ENCODE measurements around the gene RNF212.
"Not testable (repeated sequence)": the region's sequence is repeated elsewhere in the genome, so short reads cannot be mapped to it uniquely, and the experiment has no call there.

RNF212 gene

DNA sequence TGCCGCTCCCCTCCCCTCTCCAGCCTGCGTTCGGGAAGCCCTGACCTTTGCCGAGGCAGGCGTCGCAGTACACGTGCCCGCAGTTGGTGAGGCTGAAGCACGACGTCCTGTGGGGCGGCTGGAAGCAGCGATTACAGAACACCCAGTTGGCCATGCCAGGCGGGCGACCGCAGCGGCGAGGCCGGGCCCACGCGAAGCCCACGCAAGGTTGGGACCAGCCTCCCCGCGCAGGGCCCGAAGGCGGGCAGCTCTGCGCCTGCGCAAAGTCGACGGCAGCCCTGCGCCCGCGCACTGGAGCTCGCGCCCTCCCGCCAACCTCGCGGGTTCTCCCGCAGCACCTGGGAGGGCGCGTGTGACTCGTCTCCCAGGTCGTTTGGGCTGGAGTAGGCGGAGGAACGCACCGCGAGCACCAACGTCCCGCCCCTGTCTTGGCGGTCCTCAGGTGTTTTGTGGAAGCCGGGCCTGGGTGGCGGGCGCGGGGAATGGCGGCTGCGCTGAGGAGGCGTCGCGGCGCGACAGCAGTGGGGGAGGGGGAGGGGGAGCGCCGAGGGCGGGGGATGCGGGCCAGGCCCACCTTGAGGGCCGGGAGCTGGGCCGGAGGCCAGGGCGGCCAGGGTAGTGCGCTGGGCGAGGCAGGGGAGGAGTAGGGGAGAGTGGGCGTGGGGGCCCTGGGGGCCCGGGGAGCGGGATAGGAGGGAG, at the start of gene RNF212:
Gene RNF212, minus strand, starts transcription at position 254 of the 699 bp plus-strand sequence. Its CDS starts 100 bp downstream, at position 154.
- peak in 1 of 3 experiments; percentile 10 for DNase-seq (ENCODE audit: low read depth in 2 of 3, low spot score in 2 of 3)

DNA sequence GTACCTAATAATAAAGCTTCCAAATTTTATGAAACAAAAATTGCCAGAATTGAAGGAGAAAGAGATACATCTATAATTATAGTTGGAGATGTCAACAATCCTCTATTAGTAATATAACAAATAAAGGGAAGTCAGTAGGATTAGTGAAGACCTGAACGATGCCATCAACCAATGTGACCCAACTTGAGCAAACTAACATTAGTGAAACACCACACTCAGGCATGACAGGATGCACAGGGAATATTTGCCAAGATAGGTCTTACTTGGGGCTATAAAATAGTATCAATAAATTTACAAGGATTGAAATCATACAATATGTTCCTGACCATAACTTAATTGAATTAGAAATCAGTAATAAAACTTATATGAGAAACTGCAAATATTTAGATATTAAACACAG, 47.0 kb upstream of the RNF212 start:
- no peak for DNase-seq (ENCODE audit: low read depth in 2 of 3, low spot score in 2 of 3)

DNA sequence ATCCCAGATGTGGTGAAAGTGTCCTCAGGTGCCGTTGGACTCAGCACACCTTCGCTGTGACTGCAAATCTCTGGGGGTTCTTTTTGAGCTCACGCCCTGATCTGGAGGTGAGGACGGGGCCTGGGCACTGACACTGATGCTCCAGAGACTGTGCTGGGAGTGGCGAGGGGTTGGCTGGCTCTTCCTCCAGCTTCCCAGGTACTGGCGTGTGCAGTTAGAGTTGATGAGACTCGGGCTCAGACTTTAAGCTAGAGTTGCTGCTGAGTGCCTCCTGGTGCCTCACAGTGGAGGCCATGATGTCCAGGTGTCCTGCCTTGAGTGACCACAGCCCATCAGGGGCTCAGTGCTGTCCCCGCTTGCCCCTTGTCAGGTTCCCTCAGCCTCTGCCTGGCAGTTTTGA, 42.7 kb upstream of the RNF212 start:
- DNase-seq (ENCODE audit: low read depth in 2 of 3, low spot score in 2 of 3): no peak

DNA sequence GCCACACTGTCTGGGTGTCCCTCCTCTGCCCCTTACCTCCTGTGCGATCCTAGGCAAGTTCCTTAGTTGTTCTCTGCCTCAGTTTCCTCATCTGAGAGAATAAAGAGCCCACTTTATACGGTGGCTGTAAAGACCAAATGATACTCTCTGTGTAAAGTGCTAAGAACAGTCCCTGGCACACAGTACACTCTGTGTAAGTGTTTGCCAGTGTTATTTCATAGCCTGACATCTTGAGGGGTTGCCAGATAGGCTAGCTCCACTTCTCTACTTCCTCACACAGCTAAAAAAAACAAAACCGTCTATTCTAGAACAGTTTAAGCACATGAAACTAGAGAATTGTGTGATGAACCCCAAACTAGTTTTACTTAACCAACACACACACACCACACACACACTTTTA, 42.0 kb upstream of the RNF212 start:
- DNase-seq (ENCODE audit: low read depth in 2 of 3, low spot score in 2 of 3): no peak

DNA sequence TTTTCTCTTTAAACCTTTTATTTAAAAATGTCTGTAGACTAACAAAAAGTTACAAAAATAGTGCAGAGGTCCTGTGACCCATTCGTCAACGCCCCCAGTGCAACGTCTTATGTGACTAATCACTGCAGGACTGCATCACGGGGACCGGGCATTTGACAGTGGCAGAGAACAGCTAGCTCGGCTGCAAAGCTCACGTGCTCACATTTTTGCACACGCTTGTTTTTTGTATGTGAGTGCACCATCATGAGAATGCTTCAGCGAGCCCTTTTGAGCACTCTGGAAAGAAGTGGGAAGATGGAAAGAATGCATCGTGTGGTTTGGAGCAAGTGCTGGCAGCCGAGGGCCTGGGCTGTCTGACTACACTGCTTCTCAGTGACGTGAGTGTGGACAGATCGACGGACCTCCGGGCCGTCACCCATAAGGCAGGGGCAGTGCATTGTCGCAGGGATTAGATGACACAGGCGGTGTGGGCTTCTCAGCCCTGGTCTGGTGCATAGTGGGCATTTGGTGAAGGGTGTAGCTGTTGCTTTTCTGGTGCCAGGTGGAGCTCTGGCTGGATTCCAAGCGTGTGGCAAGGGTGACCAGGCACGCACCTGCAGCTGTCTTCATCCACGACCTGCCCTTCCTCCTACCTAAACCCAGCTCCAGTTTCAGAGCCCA, 41.3 kb upstream of the RNF212 start:
- no peak for DNase-seq (ENCODE audit: low read depth in 2 of 3, low spot score in 2 of 3)

DNA sequence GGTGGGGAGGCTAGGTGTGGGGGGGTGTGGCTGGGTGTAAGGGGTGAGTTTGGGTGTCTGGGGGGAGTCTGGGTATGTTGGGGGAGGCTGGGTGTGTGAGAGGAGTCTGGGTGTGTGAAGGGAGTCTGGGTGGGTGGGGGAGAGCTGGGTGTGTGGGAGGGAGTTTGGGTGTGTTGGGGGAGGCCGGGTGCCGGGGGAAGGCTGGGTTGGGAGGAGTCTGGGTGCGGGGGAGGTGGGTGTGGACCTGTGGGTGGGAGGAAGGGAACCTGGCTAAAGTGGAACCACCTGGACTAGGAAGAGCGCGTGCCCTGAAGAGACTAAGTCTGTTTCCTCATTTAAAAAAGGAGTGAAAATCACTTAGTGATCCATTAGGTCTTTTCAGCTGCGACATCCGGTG, 40.8 kb upstream of the RNF212 start:
- DNase-seq (ENCODE audit: low read depth in 2 of 3, low spot score in 2 of 3): no peak

- DNase-seq (ENCODE audit: low read depth in 2 of 3, low spot score in 2 of 3): no peak
Measured at GRCh38 chr4:1153567-1154090, 40.3 kb upstream of the RNF212 start.

DNA sequence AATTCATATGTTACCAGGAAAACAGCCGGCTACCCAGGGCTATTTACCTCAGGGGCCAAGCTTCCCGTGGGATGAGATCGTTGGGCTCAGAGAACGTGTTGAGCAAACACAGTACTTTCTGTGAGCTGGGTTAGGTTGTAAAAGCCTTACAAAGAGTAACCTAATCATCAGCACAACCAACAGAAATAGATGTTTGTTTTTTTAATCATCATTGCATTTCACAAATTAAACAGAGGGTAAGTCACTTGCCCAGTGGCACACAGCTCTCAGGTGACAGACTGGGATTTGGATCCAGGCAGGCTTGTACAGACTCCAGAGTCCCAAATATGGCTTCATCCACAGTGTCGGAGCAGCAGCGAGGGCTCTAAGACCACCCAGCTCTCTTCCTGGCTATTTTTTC, 38.9 kb upstream of the RNF212 start:
- DNase-seq (ENCODE audit: low read depth in 2 of 3, low spot score in 2 of 3): no peak

DNA sequence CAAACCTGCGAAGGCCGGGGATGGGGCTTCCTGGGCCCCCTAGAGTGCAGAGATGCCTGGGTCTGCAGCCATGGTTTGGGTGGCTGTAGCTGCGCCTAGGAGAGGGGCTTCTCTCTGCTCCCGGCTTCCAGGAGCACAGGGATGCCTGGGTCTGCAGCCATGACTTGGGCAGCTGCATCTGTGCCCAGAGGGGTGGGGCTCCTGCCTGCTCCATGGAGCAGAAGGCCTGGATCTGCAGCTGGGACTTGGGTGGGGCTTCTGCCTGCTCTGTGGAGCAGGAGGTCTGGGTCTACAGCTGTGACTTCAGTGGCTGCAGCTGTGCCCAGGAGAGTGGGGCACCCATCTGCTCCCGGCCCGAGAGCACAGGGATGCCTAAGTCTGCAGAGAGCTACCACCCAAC, 38.2 kb upstream of the RNF212 start:
- no peak for DNase-seq (ENCODE audit: low read depth in 2 of 3, low spot score in 2 of 3)

DNA sequence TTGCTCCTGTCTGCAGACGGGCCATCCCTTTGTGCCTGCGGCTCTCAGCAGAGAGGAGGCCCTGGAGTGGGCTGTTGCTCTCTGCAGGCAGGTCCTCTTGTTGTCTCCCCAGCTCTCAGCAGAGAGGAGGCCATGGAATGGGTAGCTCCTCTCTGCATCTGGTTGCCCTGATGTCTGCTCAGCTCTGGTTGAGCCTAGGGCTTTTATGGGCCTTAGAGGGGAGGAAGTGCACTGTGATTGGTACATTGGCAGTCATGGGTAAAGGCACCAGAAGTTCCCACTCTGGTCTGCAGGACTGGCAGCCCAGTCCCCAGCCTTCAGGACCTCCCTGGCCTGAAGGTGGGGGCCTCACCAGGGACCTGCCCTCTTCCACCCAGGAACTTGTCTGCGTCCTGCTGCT, 37.5 kb upstream of the RNF212 start:
- DNase-seq (ENCODE audit: low read depth in 2 of 3, low spot score in 2 of 3): no peak

GRCh38 chr4:1139860-1140259, 26.5 kb upstream of the RNF212 start:
- DNase-seq (ENCODE audit: low read depth in 2 of 3, low spot score in 2 of 3): no peak

DNA sequence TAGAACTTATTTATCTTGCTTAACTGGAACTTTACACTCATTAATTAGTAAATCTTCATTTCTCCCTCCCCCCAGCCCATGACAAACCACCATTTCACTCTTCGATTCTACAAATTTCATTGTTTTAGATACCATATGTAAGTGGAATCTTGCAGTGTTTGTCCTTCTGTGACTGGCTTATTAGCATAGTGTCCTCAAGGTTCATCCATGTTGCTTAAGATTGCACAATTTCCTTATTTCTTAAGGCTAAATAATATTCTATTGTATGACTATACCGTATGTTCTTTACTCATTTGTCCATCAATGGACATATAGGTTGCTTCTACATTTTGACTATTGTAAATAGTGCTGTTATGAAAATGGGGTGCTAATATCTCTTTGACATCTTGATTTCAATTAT, 24.5 kb upstream of the RNF212 start:
- no peak for DNase-seq (ENCODE audit: low read depth in 2 of 3, low spot score in 2 of 3)

GRCh38 chr4:1137063-1137776, 23.9 kb upstream of the RNF212 start:
- DNase-seq (ENCODE audit: low read depth in 2 of 3, low spot score in 2 of 3): no peak

DNA sequence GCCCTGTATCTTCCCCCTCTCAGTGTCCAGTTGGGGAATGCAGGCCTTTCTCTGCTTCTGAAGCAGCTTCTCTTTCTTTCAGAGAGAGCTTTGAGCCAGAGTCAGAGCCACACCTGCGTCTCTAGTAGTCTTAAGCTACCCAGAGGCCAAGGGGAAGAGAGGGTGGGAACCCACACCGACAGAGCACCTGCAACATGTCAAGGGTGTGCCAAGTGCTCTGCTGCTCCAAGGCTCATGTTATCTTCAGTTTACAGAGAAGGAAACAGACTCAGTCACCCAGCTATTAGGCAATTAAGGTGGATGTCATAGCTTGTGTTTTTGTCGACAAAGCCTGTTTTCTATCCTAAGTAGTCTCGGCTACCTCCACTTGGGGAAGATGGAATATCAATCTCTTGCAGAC, 22.7 kb upstream of the RNF212 start:
- no peak for DNase-seq (ENCODE audit: low read depth in 2 of 3, low spot score in 2 of 3)

DNA sequence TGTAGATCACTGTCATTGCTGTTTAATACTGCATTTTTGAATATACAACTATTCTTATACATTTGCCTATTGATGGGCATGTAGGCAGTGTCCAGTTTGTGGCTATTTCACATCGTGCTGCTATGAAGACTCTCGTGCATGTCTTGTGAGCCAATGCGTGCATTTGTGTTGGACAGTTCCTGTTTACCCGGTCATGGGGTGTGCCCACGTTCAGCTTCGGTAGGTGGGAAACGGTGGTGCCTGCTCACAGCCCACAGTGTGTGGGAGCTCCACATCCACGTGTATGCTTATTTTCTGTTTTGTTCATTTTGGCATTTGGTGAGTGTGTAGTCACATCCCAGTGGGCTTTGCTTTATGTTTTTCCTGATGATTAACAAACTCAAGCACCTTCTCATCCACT, 19.7 kb upstream of the RNF212 start:
- DNase-seq (ENCODE audit: low read depth in 2 of 3, low spot score in 2 of 3): no peak

- peak; percentile 12 to 58 (median 47) for DNase-seq (ENCODE audit: low read depth in 2 of 3, low spot score in 2 of 3)
Measured at GRCh38 chr4:1130316-1131186, 17.2 kb upstream of the RNF212 start.

DNA sequence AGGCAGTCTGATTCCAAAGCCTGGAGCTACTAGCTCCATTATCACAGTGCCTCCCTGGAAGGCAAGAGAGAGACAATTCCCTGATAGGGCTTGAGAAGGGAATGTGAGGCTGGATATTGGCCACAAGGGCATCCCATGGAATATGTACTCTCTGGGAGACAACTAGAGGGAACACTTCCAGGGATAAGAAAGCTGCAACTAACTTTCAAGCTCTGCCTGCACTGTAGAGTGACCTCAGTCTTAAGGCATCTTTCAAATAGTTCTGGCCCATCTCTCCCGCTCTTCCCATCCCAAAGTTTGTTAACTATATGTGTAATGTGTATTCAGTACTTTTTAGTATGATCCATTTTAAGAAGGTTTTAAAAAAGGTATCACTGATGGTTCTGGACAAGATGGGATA, 13.1 kb upstream of the RNF212 start:
- no peak for DNase-seq (ENCODE audit: low read depth in 2 of 3, low spot score in 2 of 3)

GRCh38 chr4:1125466-1125865, 12.1 kb upstream of the RNF212 start:
- DNase-seq (ENCODE audit: low read depth in 2 of 3, low spot score in 2 of 3): not testable (repeated sequence)

GRCh38 chr4:1124818-1125217, 11.5 kb upstream of the RNF212 start:
- no peak for DNase-seq (ENCODE audit: low read depth in 2 of 3, low spot score in 2 of 3)

GRCh38 chr4:1122505-1122904, 9.1 kb upstream of the RNF212 start:
- no peak for DNase-seq (ENCODE audit: low read depth in 2 of 3, low spot score in 2 of 3)

DNA sequence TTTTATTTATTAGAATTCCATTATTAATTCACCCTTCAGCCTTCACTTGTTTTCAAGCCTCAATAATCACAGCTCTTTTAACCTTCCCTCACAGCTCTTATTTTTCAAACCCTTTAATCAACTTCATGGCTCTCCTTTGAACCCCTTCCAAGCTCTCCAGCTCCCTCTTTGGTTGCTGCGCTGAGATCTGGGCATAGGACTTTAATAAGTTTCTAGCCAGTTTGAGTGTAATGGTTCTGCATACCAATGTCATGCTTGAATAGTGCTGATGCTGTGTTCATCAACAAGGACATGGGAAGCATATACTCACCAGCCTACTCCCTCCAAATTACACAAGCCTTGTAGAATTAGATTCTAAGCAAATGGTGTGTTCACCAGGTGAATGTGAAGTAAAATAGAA, 3.5 kb upstream of the RNF212 start:
- DNase-seq (ENCODE audit: low read depth in 2 of 3, low spot score in 2 of 3): no peak
